IPS-18c (cell line): ENCODE results near the gene SRRT.
"Not testable (repeated sequence)": the region's sequence is repeated elsewhere in the genome, so short reads cannot be mapped to it uniquely, and the experiment has no call there.

Experiments
- H3K4me3 ChIP-seq: 2 replicates; pipeline ENCODE4 v1.7.0; 2013; ENCODE audit warnings: low read depth, mild to moderate bottlenecking, low read length, moderate library complexity; ENCODE audit not compliant: insufficient read depth
- H3K9me3 ChIP-seq: one replicate; pipeline ENCODE4 v1.6.1; 2013; ENCODE audit warnings: mild to moderate bottlenecking, low read length, moderate library complexity; ENCODE audit not compliant: control insufficient read depth, insufficient read depth

The SRRT gene

DNA sequence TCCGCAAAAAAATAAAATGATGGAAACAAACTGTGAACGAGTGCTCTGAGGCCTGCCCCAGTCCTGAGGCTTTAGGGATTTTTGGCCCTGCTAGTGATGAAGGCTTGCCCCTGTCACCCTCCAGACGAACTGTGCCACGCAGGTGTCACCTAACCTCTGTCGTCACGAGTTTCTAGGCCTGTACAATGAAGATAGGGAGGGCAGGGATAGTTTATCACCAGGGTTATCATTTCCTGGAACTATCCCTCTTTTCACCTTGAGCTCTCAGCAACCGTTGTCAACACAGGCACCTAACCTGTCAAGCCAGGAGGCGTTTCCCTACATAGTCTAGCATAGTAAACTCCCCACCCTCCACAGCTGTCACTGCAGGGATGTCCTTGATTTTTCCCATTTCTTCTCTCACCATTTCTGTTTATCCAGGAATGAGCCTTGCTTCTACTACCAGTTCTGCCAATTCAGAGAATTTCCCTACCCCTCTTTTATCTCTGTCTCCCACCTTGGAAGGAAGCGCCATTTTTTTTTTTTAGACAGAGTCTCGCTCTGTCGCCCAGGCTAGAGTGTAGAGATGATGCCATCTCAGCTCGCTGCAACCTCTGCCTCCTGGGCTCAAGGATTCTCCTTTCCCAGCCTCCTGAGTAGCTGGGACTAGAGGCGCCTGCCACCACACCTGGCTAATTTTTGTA lies 23.0 kb downstream of the SRRT start:
- H3K4me3 ChIP-seq: no peak overlapping the region
- no peaks in the 10 kb centered on the region for H3K9me3 ChIP-seq

DNA sequence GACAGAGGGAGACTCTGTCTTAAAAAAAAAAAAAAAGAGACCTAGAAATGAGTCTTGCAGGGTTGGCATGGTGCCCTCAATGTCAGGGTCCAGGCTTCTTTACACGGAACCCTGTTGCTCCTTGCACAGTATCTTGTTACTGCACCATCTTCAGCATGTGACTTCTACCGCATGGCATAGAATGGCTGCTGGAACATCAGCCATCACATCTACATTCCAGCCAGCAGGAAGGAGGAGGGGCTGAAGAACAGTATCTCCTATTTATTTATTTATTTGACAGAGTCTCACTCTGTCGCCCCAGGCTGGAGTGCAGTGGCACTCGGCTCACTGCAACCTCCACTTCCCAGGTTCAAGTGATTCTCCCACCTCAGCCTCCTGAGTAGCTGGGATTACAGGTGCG lies 24.5 kb downstream of the SRRT start:
- Histone ChIP-seq H3K4me3 (no peak overlapping the region), H3K9me3 (no peaks in the 10 kb centered on the region)

- H3K4me3 ChIP-seq: no peak overlapping the region
- no peaks in the 10 kb centered on the region for H3K9me3 ChIP-seq
These were observed 26.1 kb downstream of the SRRT start for GRCh38 chr7:100900978-100901377.

GRCh38 chr7:100901921-100902332 lies 27.0 kb downstream of the SRRT start:
- H3K4me3 ChIP-seq: no peak overlapping the region
- no peaks in the 10 kb centered on the region for H3K9me3 ChIP-seq

DNA sequence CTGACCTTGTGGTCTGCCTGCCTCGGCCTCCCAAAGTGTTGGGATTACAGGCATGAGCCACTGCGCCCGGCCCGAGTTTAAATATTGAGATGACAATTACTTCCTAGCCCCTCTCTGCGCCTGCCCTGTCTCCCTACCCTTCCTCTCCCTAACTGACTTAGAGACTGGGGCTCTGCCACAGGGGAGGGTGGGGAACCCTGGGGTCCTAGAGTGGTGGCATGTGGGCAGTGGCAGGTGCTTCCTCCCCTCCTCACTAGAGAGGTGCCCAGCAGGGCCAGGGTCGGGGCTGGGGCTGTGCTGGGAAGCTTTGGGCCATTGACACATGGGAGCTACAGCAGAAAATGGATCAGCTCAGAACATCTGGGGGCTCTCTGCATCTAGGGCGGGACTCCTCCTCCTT lies 27.7 kb downstream of the SRRT start:
- Histone ChIP-seq H3K9me3 (no peaks in the 10 kb centered on the region), H3K4me3 (no peak overlapping the region)

GRCh38 chr7:100908512-100908911 lies 33.6 kb downstream of the SRRT start:
- Histone ChIP-seq H3K9me3 (no peaks in the 10 kb centered on the region), H3K4me3 (no peak overlapping the region)

GRCh38 chr7:100910443-100910842 lies 35.5 kb downstream of the SRRT start:
- not testable (repeated sequence) for H3K4me3 ChIP-seq

GRCh38 chr7:100911484-100911883 lies 36.6 kb downstream of the SRRT start:
- Histone ChIP-seq H3K4me3 (no peak overlapping the region), H3K9me3 (no peaks in the 10 kb centered on the region)

More at GRCh38 chr7:100910443-100910842, 35.5 kb downstream of the SRRT start:
- not testable (repeated sequence) for H3K9me3 ChIP-seq

DNA sequence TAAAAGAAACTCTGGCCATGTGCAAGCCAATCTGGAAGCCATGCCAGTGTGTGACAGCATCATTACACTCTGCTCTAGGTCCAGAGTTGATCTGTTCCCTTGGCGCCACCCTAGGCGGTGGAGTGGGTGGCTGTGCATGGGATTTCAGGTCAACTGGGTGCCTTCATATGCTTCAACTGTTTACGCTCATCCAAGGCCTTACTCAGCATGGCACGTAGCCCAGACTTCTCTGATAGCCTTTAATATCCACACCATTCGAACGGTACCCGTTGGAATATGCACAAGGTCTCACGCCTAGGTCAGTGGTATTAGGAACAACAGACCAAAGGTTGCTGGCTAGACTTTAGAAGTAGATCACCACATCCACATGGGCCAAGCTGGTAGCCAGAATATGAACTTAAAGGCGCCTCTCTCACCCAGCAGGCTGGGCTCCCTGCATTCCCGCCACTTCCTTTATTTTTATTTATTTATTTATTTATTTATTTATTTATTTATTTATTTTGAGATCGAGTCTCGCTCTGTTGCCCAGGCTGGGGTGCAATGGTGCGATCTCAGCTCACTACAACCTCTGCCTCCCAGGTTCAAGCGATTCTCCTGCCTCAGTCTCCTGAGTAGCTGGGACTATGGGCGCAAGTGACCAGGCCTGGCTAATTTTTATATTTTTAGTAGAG lies 39.4 kb downstream of the SRRT start:
- H3K9me3 ChIP-seq: no peaks in the 10 kb centered on the region

DNA sequence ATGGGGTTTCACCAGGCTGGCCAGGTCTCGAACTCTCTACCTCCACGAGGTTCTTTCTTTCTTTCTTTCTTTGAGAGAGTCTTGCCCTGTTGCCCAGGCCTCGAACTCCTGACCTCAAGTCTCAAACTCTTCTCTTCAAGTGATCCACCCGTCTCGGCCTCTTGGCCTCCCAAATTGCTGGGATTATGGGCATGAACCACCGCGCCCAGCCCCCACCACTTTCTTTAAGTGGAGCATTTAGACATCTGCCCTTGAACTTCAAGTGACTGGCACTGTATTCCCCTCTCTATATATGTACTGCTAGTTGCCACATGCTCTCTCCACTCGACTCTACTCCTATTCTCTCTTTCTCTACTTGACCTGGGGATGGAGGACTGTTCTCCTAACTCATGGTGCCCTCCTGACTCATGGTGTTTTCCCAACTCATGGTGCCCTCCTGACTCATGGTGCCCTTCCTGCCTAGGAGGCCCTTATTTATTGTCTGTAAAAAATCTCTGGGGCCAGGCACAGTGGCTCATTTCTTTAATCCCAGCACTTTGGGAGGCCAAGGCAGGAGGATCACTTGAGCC lies 40.1 kb downstream of the SRRT start:
- H3K9me3 ChIP-seq: peaks cover 2% of the 10 kb centered on the region
- no peak overlapping the region for H3K4me3 ChIP-seq

More for the DNA sequence above, 39.4 kb downstream of the SRRT start:
- H3K4me3 ChIP-seq: no peak overlapping the region

DNA sequence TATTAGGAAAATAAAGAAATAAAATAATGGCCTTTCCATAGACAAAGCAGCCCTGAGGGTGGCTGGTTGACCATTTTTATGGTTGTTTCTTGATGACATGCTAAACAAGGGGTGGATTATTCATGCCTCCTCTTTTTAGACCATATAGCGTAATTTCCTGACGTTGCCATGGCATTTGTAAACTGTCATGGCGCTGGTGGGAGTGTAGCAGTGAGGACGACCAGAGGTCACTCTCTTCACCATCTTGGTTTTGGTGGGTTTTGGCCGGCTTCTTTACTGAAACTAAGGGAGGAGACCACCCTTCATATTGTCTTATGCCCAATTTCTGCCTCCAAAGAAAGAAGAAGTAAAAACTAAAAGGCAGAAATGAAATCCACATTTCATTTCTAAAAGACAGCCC lies 44.4 kb downstream of the SRRT start:
- H3K4me3 ChIP-seq, H3K9me3 ChIP-seq: not testable (repeated sequence)

- not testable (repeated sequence) for H3K9me3 ChIP-seq, H3K4me3 ChIP-seq
These were observed 45.0 kb downstream of the SRRT start for GRCh38 chr7:100919779-100920437.

DNA sequence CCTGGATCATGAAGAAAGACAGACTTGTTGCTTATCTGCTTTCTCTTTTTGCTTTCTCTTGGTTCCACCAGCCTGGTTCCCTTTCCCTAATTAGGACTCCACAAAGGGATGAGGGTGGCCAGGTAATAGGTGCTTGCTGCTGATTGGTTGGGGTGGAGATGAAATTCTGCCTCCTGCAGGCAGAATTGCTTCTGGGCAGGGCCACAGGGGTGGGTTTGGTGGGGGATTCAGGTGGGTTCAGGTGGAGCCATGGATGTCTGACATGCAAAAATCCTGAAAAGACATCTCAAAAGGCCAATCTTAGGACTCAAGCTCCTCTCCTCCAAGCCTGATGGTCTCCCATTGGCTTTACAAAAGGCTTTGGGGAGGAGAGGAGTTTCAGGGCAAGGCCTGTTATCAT lies 46.1 kb downstream of the SRRT start:
- Histone ChIP-seq H3K9me3 (peaks cover 2% of the 10 kb centered on the region), H3K4me3 (no peak overlapping the region)

DNA sequence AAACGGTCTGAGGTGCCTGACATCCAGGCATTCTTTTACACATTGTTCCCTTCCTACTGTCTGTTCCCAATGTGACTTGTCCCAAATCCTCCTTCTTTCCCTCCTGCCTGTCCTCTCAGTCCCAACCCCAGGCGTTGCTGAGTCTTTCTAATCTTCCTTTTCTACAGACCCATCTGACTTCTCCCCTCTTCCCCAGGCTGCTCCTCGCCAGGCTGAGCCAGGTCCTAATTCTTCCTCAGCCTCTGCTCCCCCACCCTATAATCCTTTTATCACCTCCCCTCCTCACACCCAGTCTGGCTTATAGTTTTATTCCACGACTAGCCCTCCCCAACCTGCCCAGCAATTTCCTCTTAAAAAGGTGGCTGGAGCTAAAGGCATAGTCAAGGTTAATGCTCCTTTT lies 48.7 kb downstream of the SRRT start:
- H3K4me3 ChIP-seq, H3K9me3 ChIP-seq: not testable (repeated sequence)

DNA sequence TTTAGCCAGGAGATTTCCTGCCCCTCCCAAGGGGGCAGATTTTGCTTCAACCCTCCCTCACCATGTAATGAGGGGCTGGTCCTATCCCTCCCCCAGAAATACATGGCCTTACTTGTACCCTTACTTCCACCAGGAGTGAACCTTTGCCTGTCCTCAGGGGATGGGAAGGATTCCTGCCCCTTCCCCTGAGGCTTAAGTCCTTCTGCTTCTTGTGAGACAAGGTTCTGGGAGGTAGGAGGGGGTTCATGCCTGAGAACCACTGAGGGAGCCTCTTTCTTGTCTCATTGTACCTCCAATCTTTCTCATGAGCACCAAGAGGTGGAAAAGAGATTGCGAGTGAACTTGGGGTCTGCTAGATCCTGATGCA lies 54.9 kb downstream of the SRRT start:
- peaks cover 2% of the 10 kb centered on the region for H3K9me3 ChIP-seq
- H3K4me3 ChIP-seq: no peak overlapping the region

GRCh38 chr7:100933734-100934133 lies 58.8 kb downstream of the SRRT start:
- no peak overlapping the region for H3K4me3 ChIP-seq
- peaks cover 4% of the 10 kb centered on the region for H3K9me3 ChIP-seq

- H3K9me3 ChIP-seq, H3K4me3 ChIP-seq: not testable (repeated sequence)
These were observed 60.5 kb downstream of the SRRT start for GRCh38 chr7:100935381-100935780.

DNA sequence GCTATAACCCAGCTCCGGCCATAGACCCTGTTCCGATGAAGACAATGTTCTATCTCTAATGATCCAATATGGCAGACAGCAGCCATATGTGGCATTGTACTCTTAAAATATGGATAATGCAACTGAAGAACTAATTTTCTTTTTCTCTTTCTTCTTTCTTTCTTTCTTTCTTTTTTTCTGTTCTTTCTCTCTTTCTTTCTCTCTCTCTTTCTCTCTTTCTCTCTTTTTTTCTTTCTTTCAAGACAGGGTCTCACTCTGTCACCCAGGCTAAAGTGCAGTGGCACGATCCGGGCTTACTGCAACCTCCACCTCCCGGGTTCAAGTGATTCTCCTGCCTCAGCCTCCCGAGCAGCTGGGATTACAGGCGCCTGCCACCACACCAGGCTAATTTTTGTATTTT lies 61.3 kb downstream of the SRRT start:
- H3K9me3 ChIP-seq, H3K4me3 ChIP-seq: not testable (repeated sequence)
